Gastroesophageal sphincter (tissue), 3 donors: Measurements from ENCODE around the gene KLHDC7B.

Experiments
- CTCF ChIP-seq, 4 experiments: fragments of 200-600 bp in 2 of 4; fragments of 450-650 bp in 2 of 4; sonication (generic) in 1 of 4; IDR thresholded peaks; one replicate each; pipeline ENCODE4 v1.5.1; 2017 to 2019; ENCODE audit warnings: antibody characterized with exemption in 4 of 4, mild to moderate bottlenecking in 2 of 4, moderate library complexity in 2 of 4
- POLR2A ChIP-seq, 2 donors: fragments of 450-650 bp; IDR thresholded peaks; one replicate each; pipeline ENCODE4 v1.6.1; 2017; ENCODE audit warnings: antibody characterized with exemption in 2 of 2, mild to moderate bottlenecking in 2 of 2, moderate library complexity in 1 of 2

- TF ChIP-seq CTCF (IDR thresholded peaks at IDR 0.05): no peak
- no peak for TF ChIP-seq POLR2A (IDR thresholded peaks at IDR 0.05)
Measured at GRCh38 chr22:50522806-50523438, 22.8 kb upstream of the KLHDC7B start.
